HEK293T (cell line): ENCODE data around the gene PIK3AP1.

Experiments used
- CTCF ChIA-PET: fragments of 350-600 bp; formaldehyde crosslinking; extraction: SDS; loops from one replicate; lab custom pipeline; 2021; ENCODE audit warnings: antibody characterized with exemption, inconsistent platforms; lab: Yijun Ruan, JAX
- POLR2A ChIA-PET: fragments of 350-600 bp; formaldehyde crosslinking; extraction: SDS; loops from one replicate; lab custom pipeline; 2020; ENCODE audit warnings: antibody characterized with exemption, inconsistent platforms; lab: Yijun Ruan, JAX
- DNase-seq: peaks from one replicate; pipeline ENCODE4 v3.0.0; 2012; ENCODE audit warnings: mixed read lengths; ENCODE audit errors: extremely low spot score
- ARNT ChIP-seq: fragments of 450-650 bp; IDR thresholded peaks from 2 replicates; pipeline ENCODE4 v1.6.1; 2017; ENCODE audit warnings: mild to moderate bottlenecking
- BHLHE40 ChIP-seq: fragments of 450-650 bp; IDR thresholded peaks from 2 replicates; pipeline ENCODE4 v1.6.1; 2016; ENCODE audit warnings: mild to moderate bottlenecking, moderate library complexity, borderline replicate concordance
- CTBP1 ChIP-seq: fragments of 450-650 bp; IDR thresholded peaks from 2 replicates; pipeline ENCODE4 v1.6.1; 2016; ENCODE audit warnings: borderline replicate concordance
- ELF4 ChIP-seq: fragments of 450-650 bp; IDR thresholded peaks from 2 replicates; pipeline ENCODE4 v1.6.1; 2017; ENCODE audit warnings: antibody characterized with exemption
- FOXA1 ChIP-seq: fragments of 450-650 bp; IDR thresholded peaks from 2 replicates; pipeline ENCODE4 v1.6.1; 2016; ENCODE audit warnings: mild to moderate bottlenecking
- FOXK2 ChIP-seq: fragments of 450-650 bp; IDR thresholded peaks from 2 replicates; pipeline ENCODE4 v1.6.1; 2016; ENCODE audit warnings: mild to moderate bottlenecking
- FOXM1 ChIP-seq: fragments of 450-650 bp; IDR thresholded peaks from 2 replicates; pipeline ENCODE4 v1.6.1; 2017; ENCODE audit warnings: mild to moderate bottlenecking, borderline replicate concordance
- HDGF ChIP-seq: fragments of 450-650 bp; IDR thresholded peaks from 2 replicates; pipeline ENCODE4 v1.6.1; 2017; ENCODE audit warnings: antibody characterized with exemption, borderline replicate concordance
- L3MBTL2 ChIP-seq: fragments of 450-650 bp; conservative IDR thresholded peaks from 2 replicates; pipeline ENCODE4 v1.6.1; 2016; ENCODE audit warnings: mild to moderate bottlenecking
- LEF1 ChIP-seq: fragments of 450-650 bp; IDR thresholded peaks from 2 replicates; pipeline ENCODE4 v1.6.1; 2017; ENCODE audit warnings: mild to moderate bottlenecking, borderline replicate concordance
- NFRKB ChIP-seq: fragments of 450-650 bp; IDR thresholded peaks from 2 replicates; pipeline ENCODE4 v1.6.1; 2016; ENCODE audit warnings: mild to moderate bottlenecking, moderate library complexity
- SP1 ChIP-seq: fragments of 450-650 bp; IDR thresholded peaks from 2 replicates; pipeline ENCODE4 v1.6.1; 2017
- SUZ12 ChIP-seq: fragments of 450-650 bp; IDR thresholded peaks from 2 replicates; pipeline ENCODE4 v1.6.1; 2016; ENCODE audit warnings: mild to moderate bottlenecking
- TARDBP ChIP-seq: fragments of 450-650 bp; IDR thresholded peaks from 2 replicates; pipeline ENCODE4 v1.6.1; 2016
- ZNF384 ChIP-seq: fragments of 450-650 bp; IDR thresholded peaks from 2 replicates; pipeline ENCODE4 v1.6.1; 2016
- TF ChIP-seq, protein P1 (sequence below): fragments of 450-650 bp; IDR thresholded peaks from 2 replicates; pipeline ENCODE4 v1.6.1; 2016

PIK3AP1 gene

DNA sequence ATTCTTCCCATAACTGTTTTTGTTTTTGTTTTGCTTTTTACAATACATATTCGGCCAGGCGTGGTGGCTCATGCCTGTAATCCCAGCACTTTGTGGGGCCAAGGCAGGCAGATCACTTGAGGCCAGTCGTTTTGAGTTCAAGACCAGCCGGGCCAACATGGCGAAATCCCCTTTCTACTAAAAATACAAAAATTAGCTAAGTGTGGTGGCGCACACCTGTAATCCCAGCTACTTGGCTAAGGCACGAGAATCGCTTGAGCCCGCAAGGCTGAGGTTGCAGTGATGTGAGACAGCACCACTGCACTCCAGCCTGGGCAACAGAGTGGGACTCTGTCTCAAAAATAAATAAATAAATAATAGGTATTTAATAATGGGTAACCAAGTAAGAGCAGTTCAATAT, 135.8 kb downstream of the PIK3AP1 start:
- no peak for TF ChIP-seq CTBP1
- TF ChIP-seq FOXA1: no peak
- no peak for TF ChIP-seq L3MBTL2
- no peak for TF ChIP-seq NFRKB
- TF ChIP-seq LEF1: no peak
- TF ChIP-seq ARNT: no peak
- TF ChIP-seq FOXM1: no peak
- TF ChIP-seq SP1: no peak
- TF ChIP-seq FOXK2: no peak
- TF ChIP-seq ELF4: no peak
- TF ChIP-seq TARDBP: no peak
- TF ChIP-seq HDGF: no peak
- no peak for TF ChIP-seq ZNF384
- no peak for TF ChIP-seq BHLHE40
- CTCF ChIA-PET: no interaction called here
- POLR2A ChIA-PET: no interaction called here
- DNase-seq: no peak

DNA sequence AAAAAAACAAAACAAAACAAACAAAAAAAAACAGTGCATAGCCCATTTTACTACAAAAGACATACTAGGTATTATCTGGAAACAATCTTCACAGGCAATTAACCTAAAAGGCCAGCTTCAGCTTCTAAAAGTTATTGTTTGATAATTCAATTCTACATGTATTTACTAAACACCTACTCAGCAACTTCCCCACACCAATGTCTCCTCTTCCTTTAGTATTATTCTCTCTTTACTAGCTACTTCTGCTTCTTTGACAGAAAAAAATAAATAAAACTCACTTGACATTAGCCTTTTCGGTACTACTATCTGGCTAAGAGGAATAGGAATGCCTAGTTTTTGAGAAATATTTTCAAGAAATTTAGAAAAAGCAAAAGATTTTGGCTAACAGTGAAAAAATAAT, 136.3 kb downstream of the PIK3AP1 start:
- no peak for TF ChIP-seq FOXM1
- no peak for TF ChIP-seq TARDBP
- TF ChIP-seq LEF1: no peak
- TF ChIP-seq FOXA1: no peak
- no peak for TF ChIP-seq SP1
- TF ChIP-seq ARNT: no peak
- no peak for TF ChIP-seq SUZ12
- TF ChIP-seq, protein P1, sequence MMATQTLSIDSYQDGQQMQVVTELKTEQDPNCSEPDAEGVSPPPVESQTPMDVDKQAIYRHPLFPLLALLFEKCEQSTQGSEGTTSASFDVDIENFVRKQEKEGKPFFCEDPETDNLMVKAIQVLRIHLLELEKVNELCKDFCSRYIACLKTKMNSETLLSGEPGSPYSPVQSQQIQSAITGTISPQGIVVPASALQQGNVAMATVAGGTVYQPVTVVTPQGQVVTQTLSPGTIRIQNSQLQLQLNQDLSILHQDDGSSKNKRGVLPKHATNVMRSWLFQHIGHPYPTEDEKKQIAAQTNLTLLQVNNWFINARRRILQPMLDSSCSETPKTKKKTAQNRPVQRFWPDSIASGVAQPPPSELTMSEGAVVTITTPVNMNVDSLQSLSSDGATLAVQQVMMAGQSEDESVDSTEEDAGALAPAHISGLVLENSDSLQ: no peak
- TF ChIP-seq CTBP1: no peak
- CTCF ChIA-PET: no interaction called here
- POLR2A ChIA-PET: no interaction called here
- DNase-seq: no peak

DNA sequence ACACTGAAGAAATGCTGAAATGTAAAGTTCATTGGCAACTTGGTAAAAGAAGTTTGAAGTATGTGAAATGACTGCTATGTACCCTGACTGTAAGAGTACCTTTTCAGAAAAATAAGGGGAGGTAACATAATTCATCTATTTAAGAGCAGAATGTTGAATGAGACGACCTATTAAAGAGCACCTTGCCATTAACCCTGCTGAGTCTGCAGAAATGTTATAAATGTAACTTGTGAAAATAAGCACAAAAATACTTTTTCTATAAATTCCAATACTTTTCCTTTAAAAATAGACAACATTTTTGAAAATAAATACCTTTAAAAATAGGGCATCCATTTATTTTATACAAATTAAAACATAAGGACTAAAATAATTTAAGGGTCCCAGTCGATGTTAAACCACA, 141.2 kb downstream of the PIK3AP1 start:
- CTCF ChIA-PET: no interaction called here

DNA sequence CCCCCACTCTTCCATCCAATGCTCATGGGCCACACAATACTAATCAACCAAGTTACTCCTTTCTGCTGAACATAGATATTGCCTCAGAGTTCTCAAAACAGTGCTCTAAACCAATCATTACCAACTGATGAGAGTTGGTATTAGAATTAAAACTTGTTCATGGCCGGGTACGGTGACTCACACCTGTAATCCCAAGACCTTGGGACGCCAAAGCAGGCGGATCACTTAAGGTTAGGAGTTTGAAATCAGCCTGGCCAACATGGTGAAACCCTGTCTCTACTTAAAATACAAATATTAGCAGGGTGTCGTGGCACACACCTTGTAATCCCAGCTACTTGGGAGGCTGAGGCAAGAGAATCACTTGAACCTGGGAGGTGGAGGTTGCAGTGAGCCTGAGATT, 141.7 kb downstream of the PIK3AP1 start:
- no peak for DNase-seq
- ChIA-PET POLR2A (no interaction called here), CTCF (no interaction called here)
- no peak for TF ChIP-seq NFRKB
- no peak for TF ChIP-seq L3MBTL2
- TF ChIP-seq ZNF384: no peak
- no peak for TF ChIP-seq SP1
- no peak for TF ChIP-seq ELF4
- no peak for TF ChIP-seq FOXA1
- TF ChIP-seq CTBP1: no peak
- TF ChIP-seq LEF1: no peak
- no peak for TF ChIP-seq ARNT
- TF ChIP-seq FOXM1: no peak
- no peak for TF ChIP-seq FOXK2
- no peak for TF ChIP-seq HDGF
- TF ChIP-seq SUZ12: no peak
- TF ChIP-seq TARDBP: no peak
- no peak for TF ChIP-seq BHLHE40

More for the DNA sequence above, 141.2 kb downstream of the PIK3AP1 start:
- no peak for TF ChIP-seq SUZ12
- no peak for TF ChIP-seq ZNF384
- no peak for TF ChIP-seq L3MBTL2
- TF ChIP-seq, protein P1: no peak
- TF ChIP-seq CTBP1: no peak
- no peak for TF ChIP-seq TARDBP
- TF ChIP-seq FOXA1: no peak
- TF ChIP-seq ELF4: no peak
- TF ChIP-seq FOXM1: no peak
- no peak for TF ChIP-seq FOXK2
- TF ChIP-seq ARNT: no peak
- no peak for TF ChIP-seq NFRKB
- TF ChIP-seq LEF1: no peak
- no peak for TF ChIP-seq SP1
- no peak for TF ChIP-seq HDGF
- no peak for TF ChIP-seq BHLHE40
- POLR2A ChIA-PET: no interaction called here
- DNase-seq: no peak

DNA sequence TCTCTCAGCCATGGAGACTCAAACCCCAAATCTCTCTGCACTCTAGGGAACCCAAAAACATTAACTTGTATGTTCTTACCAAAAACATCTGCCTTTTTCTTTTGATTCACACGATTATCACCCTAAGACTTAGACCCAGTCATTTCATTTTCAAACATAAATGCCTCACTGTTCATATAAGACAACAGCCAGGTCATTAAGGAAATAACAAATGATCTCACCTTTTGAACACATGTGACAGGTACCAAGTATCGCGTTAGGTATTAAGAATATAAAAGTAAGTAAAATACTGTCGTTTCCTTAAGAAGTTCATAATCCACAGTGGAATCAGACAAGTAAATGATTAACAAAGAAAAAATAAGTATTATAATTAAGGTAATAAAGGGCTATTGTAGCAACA, 142.3 kb downstream of the PIK3AP1 start:
- no peak for TF ChIP-seq FOXK2
- TF ChIP-seq BHLHE40: no peak
- TF ChIP-seq SP1: no peak
- TF ChIP-seq ARNT: no peak
- no peak for TF ChIP-seq NFRKB
- TF ChIP-seq FOXM1: no peak
- TF ChIP-seq, protein P1: no peak
- no peak for TF ChIP-seq TARDBP
- no peak for TF ChIP-seq L3MBTL2
- TF ChIP-seq FOXA1: no peak
- TF ChIP-seq SUZ12: no peak
- TF ChIP-seq CTBP1: no peak
- no peak for TF ChIP-seq HDGF
- no peak for TF ChIP-seq ZNF384
- no peak for TF ChIP-seq LEF1
- TF ChIP-seq ELF4: no peak
- CTCF ChIA-PET: no interaction called here
- POLR2A ChIA-PET: no interaction called here
- no peak for DNase-seq

DNA sequence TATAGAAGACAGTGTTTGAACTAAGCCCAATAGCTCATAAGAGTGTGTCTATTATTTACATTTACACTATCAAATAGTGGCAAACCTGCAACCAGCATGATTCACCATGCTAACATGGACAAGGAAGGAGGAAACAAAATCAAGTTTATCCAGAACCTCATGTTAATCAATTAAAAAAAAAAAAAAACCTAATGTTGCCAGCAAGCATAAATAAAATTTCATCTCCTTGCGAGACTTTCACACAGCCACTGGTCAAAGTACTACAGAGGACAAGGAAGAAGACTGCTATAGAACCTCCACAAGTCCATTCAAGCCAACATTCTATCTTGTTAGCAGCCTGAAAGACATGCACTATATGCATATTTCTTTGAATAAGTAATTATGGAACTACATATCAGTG, 143.2 kb downstream of the PIK3AP1 start:
- ChIA-PET POLR2A (no interaction called here), CTCF (no interaction called here)
- no peak for DNase-seq
- no peak for TF ChIP-seq SUZ12
